DOHH2 (cell line): ENCODE data around the gene GTF2I.

ENCODE experiments used
- CTCF ChIP-seq: fragments of 200-600 bp; sonication (generic); IDR thresholded peaks from one replicate; pipeline ENCODE4 v1.5.1; 2014; ENCODE audit warnings: antibody characterized with exemption, mild to moderate bottlenecking, low read depth, low read length; ENCODE audit not compliant: poor library complexity, severe bottlenecking
- EZH2phosphoT487 ChIP-seq: fragments of 200-600 bp; sonication (generic); IDR thresholded peaks from 2 replicates; pipeline ENCODE4 v1.6.1; 2017; ENCODE audit warnings: borderline replicate concordance, mild to moderate bottlenecking, antibody characterized with exemption, low read length, moderate library complexity, mixed read lengths

- no peak for TF ChIP-seq CTCF
- no peak for TF ChIP-seq EZH2phosphoT487
These were observed 45.3 kb upstream of the GTF2I start for GRCh38 chr7:74612015-74612829.
